HG03442 (cell line): ENCODE data around the gene CLEC2D.
"Not testable (repeated sequence)": the region's sequence is repeated elsewhere in the genome, so short reads cannot be mapped to it uniquely, and the experiment has no call there.

Experiments
- ATAC-seq: cut with Tn5 transposase; IDR thresholded peaks from one replicate; pipeline ENCODE4 v1.9.1; 2021; ENCODE audit warnings: mild to moderate bottlenecking, moderate library complexity; ENCODE audit not compliant: unreplicated experiment

Gene CLEC2D

DNA sequence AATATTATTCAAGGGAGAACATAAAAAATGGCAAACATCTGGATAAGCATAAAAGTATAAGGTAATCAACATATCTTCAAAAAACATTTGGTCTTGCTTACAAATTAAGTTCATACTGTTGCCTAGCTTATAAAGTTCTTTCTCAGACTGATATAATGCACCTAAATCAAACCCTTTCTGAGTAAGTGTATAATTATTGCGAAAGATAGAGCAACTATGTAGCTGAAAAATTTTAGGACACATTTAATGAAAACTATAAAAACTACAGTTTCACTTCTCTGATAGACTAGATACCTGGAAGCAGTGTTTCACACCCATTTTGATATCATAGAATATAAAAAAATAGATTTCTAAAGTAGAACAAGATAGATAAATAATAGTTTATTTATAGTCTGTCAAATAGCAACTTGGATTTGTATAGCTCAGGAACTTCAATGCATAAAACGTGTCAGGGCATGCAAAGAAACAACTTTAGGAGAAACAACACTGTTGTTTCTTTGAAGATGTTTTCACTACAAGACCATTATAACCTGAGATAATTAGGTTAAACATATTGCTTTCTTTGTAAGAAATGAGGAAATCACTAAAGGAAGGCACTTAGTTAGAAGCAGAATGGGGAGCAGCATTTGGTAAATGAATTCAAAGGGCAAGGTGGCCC, 55.8 kb downstream of the CLEC2D start:
- no peak for ATAC-seq

GRCh38 chr12:9727813-9728212, 58.3 kb downstream of the CLEC2D start:
- ATAC-seq: no peak

GRCh38 chr12:9729082-9729481, 59.6 kb downstream of the CLEC2D start:
- ATAC-seq: no peak

- ATAC-seq: no peak
These were observed 60.5 kb downstream of the CLEC2D start for GRCh38 chr12:9730011-9730410.

- no peak for ATAC-seq
These were observed 61.1 kb downstream of the CLEC2D start for GRCh38 chr12:9730591-9730990.

DNA sequence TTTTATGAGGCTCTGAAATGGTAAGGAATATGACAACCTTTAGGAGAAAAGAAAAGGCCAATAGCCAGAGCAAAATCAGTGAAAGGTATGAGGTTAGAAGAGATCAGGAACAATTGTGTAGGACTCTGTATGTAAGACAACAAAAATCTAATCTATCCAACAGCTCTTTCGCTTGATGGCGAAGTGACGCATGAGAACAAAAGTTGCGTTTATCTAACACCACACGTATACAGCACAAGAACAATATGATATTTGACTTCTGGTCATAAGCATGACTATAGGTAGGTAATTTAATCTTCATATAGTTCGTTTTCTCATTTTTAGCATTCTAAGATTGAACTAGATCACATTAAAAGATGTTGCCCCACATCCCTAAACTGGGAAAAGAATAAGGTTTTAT, 61.9 kb downstream of the CLEC2D start:
- ATAC-seq: no peak

DNA sequence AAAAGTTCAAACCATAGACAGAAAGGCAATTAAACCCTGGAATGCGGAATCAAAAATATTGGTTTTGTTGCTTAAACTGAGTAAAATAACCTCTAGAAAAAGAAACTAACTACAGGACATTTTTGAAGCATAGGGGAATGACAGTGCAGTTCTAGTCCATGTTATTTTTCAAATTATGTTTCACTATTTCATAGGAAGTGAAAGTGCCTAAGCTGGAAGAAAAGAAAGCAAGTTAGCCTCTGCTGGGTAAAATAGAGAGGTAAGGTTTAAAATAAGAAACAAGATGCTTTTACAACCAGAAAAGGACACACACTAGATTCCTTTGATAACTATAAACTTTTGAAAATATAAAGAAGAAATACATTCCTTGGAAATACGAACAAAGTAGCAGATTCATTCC, 62.3 kb downstream of the CLEC2D start:
- no peak for ATAC-seq

DNA sequence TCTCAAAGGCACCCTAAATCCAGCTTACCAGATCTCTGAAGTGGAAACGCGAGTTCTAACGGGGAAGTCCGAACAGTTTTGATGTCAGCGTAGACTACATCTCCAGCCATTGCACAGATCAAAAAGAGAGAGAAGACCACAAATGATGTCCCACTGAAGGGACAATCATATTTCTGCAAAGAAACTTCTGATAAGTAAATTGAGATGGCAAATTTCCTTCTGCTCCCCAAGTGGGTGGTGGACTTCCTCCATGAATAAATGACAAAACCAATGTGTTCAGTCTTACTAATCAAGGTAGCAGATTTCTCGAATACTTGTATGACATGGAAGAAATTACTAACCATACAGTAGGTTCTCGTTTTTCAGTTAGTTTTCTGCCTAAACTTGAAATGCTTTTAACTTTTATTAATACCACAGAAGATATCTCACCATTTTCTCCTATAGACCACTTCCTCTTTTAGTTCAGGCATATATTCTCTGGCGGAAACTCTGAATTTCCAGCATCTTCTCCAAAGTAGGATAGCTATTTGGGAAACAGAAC, 63.5 kb downstream of the CLEC2D start, which contains the start of gene CLECL1:
Gene CLECL1, minus strand, starts transcription at position 177 of the 541 bp plus-strand sequence.
- ATAC-seq: no peak

- no peak for ATAC-seq
These were observed 66.1 kb downstream of the CLEC2D start for GRCh38 chr12:9735601-9736000.

DNA sequence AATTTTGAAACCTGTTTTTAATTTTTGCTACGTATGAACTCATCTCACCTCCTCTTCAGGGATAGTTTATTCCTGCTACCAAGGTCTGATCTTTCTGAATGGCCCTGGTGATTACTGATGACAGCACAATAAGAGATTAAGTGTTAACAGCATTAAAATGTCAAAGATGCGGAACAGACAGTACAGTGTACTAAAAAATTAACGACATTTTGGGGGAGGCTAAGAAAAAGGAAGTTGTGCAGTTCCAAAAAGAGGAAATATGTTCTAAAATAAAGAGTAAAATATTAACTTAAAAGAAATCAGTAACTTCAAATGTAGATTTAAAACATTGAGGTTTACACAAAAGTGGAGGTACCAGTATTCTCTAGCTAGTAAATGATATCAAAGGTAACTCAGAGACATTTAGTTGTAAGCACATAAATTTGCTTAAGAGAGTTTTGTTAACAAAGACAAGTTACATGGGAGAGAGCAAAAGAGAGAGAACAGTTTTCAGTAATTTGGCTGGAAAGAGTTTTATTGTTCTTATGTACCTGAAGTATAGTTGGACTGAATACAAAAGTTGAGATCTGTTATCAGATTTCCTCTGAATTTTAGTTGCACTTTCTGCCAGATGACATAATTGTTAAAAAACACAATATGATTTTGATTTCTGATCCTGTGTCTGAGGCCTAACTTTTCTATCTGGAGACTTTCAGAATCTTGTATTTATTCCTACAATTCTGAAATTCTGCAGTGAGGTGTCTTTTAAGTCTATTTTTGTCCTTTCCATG, 67.6 kb downstream of the CLEC2D start:
- no peak for ATAC-seq

GRCh38 chr12:9738905-9739304, 69.4 kb downstream of the CLEC2D start:
- ATAC-seq: not testable (repeated sequence)

DNA sequence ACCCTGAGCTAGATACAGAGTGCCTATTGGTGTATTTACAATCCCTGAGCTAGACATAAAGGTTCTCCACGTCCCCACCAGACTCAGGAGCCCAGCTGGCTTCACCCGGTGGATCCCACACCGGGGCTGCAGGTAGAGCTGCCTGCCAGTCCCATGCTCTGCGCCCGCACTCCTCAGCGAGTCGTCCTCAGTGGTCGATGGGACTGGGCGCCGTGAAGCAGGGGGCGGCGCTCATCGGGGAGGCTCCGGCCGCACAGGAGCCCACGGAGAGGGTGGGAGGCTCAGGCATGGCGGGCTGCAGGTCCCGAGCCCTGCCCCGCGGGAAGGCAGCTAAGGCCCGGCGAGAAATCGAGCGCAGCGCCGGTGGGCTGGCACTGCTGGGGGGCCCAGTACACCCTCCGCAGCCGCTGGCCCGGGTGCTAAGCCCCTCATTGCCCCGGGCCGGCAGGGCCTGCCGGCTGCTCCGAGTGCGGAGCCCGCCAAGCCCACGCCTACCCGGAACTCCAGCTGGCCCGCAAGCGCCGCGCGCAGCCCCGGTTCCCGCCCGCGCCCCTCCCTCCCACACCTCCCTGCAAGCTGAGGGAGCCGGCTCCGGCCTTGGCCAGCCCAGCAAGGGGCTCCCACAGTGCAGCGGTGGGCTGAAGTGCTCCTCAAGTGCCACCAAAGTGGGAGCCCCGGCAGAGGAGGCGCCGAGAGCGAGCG, 70.0 kb downstream of the CLEC2D start:
- ATAC-seq: not testable (repeated sequence)

- ATAC-seq: no peak
These were observed 70.7 kb downstream of the CLEC2D start for GRCh38 chr12:9740106-9740750.

GRCh38 chr12:9741726-9742125, 72.2 kb downstream of the CLEC2D start:
- ATAC-seq: peak; percentile 65

- ATAC-seq: no peak
These were observed 73.1 kb downstream of the CLEC2D start for GRCh38 chr12:9742661-9743060.

- no peak for ATAC-seq
These were observed 75.7 kb downstream of the CLEC2D start for GRCh38 chr12:9745199-9745598.
